ENCODE data around the gene HOXB4. TPM values are rescaled to one million over a fixed set of nuclear protein-coding genes. Genes with fewer than 3 reads are reported as not detected.
A peak's percentile ranks its signal among the peaks of the same experiment; 100 is the strongest.

HOXB4 gene
- total RNA-seq, 1 experiment from 2014 or later = 0.04 TPM

DNA sequence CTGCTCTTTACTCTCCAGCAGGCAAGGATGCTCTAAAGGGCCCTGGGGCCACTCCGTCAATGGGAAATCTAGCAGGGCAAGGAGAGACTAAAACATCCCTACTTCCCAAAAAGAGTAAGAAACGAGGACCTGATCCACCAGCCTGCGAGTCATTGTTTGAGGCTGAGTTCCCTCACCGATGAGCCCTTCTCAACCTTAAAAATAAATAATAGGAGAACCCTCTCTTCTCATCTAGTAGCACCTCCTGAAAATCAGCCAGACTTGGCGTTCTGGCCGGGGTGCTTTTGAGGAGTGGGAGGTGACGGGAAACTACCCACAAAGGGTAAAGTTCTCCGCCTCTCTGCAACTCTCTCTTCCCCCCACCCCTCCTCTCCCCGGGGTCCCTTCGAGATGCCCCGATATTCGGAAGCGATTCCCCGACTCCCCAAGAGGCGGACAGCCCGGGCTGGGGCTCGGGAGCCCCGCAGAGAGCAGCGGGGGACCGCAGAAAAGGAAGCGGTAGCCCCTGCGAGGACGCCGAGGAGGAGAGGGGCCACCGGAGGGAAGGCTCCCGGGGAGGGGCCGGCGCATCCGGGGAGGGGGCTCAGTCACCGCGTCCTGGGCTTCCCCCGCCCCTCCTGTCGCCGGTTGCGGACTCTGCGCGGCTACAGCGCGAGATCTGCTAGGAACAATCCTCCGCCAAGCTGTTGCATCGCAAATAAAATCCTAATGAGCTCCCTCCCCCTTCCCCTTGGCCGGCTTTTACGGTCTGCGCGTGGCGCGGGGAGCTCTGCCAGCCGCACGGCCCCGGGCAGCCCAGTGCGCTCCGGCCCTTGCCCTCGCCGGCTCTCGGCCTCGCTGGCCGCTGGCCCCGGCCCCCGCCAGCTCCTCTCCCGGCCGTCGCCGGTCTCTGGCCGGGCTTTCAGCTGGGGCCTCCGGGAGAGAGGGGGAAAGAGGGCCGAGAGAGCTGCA, 46.7 kb upstream of the HOXB4 start:
- ChIA-PET CTCF (interaction anchor here (0.6 to 3.5 kb wide), 9 partner anchors 12 to 598 kb away, joined by 3 to 54 read pairs (median 5); partner anchors contain the start of gene HOXB5), POLR2A (no interaction called here)
- peak; percentile 68 for DNase-seq (ENCODE audit: low spot score)
- no peak overlapping the region for H3K4me3 Mint-ChIP-seq
- H3K36me3 Mint-ChIP-seq = no peaks in the 10 kb centered on the region
- H3K9me3 Mint-ChIP-seq = no peaks in the 10 kb centered on the region
- H3K27me3 Mint-ChIP-seq (ENCODE audit: low read depth) = peaks cover 100% of the 10 kb centered on the region; the same call in 1 of the 2 replicates
- TF ChIP-seq, protein P1, sequence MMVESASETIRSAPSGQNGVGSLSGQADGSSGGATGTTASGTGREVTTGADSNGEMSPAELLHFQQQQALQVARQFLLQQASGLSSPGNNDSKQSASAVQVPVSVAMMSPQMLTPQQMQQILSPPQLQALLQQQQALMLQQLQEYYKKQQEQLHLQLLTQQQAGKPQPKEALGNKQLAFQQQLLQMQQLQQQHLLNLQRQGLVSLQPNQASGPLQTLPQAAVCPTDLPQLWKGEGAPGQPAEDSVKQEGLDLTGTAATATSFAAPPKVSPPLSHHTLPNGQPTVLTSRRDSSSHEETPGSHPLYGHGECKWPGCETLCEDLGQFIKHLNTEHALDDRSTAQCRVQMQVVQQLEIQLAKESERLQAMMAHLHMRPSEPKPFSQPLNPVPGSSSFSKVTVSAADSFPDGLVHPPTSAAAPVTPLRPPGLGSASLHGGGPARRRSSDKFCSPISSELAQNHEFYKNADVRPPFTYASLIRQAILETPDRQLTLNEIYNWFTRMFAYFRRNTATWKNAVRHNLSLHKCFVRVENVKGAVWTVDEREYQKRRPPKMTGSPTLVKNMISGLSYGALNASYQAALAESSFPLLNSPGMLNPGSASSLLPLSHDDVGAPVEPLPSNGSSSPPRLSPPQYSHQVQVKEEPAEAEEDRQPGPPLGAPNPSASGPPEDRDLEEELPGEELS (CRISPR knock-in tag; IDR thresholded peaks at IDR 0.05) = no peak
- TF ChIP-seq, protein P2, sequence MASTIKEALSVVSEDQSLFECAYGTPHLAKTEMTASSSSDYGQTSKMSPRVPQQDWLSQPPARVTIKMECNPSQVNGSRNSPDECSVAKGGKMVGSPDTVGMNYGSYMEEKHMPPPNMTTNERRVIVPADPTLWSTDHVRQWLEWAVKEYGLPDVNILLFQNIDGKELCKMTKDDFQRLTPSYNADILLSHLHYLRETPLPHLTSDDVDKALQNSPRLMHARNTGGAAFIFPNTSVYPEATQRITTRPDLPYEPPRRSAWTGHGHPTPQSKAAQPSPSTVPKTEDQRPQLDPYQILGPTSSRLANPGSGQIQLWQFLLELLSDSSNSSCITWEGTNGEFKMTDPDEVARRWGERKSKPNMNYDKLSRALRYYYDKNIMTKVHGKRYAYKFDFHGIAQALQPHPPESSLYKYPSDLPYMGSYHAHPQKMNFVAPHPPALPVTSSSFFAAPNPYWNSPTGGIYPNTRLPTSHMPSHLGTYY (CRISPR knock-in tag; IDR thresholded peaks at IDR 0.05) = no peak
- 0 out of 2 replicates have a peak, but pooled peaks have one; percentile 16 for TF ChIP-seq ZNF423 (CRISPR knock-in tag; IDR thresholded peaks at IDR 0.05)
- no peak for TF ChIP-seq ATF1 (CRISPR knock-in tag; IDR thresholded peaks at IDR 0.05)
- TF ChIP-seq, protein P3, sequence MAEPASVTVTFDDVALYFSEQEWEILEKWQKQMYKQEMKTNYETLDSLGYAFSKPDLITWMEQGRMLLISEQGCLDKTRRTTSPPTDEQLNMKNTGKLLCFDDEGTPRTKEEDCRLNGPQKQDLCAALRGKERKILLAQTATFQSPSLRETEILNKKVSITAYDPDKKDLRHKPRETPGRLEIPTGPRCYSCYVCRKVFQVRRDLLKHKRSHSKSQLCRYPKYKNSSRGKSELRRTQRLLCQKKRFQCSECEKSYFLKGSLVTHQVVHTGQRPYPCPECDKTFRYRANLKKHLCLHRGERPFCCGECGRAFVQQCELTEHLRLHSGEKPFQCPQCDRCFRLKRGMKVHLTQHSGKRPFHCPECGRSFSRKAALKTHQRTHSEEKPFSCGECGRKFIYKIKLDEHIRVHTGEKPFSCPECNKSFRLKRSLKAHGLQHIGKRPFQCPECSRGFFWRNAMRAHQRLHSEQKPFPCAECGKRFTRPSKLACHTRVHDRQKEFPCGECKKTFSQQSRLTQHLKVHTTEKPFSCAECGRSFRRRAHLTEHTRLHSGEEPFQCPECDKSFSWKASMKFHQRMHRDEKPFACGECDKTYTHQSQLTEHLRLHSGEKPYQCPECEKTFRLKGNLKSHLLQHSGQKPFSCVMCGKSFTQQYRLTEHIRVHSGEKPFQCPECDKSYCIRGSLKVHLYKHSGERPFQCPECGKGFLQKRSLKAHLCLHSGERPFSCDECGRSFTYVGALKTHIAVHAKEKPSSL (CRISPR knock-in tag; conservative IDR thresholded peaks at IDR 0.05) = no peak
- no peak for TF ChIP-seq FOXP1 (CRISPR knock-in tag; IDR thresholded peaks at IDR 0.05; ENCODE audit: borderline replicate concordance)
- TF ChIP-seq, protein P4, sequence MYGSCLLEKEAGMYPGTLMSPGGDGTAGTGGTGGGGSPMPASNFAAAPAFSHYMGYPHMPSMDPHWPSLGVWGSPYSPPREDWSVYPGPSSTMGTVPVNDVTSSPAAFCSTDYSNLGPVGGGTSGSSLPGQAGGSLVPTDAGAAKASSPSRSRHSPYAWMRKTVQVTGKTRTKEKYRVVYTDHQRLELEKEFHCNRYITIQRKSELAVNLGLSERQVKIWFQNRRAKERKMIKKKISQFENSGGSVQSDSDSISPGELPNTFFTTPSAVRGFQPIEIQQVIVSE (CRISPR knock-in tag; IDR thresholded peaks at IDR 0.05; ENCODE audit: borderline replicate concordance) = 0 out of 2 replicates have a peak, but pooled peaks have one; percentile 10
- peak; percentile 37 for ATAC-seq
- H3K27ac Mint-ChIP-seq = no peak overlapping the region
- H3K4me1 Mint-ChIP-seq = peaks cover 15% of the 10 kb centered on the region

DNA sequence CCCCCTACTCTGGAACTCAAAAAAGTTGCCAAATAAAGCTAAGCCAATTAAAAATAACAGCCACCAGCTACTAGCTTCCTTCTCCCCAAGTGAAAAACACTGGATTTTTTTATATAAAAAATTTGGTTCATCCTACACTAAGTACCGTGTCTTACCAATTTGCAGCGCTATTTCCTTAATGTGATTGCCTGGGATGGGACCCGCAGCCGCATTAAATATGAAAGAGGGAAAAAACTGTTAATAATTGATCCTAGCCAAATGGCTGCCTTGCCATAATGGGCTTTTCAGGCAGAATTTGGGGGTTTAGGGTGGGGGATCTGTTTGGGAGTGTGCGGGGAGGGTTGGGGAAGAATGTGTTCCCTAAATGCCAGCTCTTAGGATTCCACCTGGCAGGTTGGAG, 46.0 kb upstream of the HOXB4 start:
- H3K4me1 Mint-ChIP-seq = peaks cover 20% of the 10 kb centered on the region
- H3K27ac Mint-ChIP-seq = no peak overlapping the region
- TF ChIP-seq, protein P5, sequence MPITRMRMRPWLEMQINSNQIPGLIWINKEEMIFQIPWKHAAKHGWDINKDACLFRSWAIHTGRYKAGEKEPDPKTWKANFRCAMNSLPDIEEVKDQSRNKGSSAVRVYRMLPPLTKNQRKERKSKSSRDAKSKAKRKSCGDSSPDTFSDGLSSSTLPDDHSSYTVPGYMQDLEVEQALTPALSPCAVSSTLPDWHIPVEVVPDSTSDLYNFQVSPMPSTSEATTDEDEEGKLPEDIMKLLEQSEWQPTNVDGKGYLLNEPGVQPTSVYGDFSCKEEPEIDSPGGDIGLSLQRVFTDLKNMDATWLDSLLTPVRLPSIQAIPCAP (CRISPR knock-in tag; IDR thresholded peaks at IDR 0.05) = no peak
- TF ChIP-seq, protein P6, sequence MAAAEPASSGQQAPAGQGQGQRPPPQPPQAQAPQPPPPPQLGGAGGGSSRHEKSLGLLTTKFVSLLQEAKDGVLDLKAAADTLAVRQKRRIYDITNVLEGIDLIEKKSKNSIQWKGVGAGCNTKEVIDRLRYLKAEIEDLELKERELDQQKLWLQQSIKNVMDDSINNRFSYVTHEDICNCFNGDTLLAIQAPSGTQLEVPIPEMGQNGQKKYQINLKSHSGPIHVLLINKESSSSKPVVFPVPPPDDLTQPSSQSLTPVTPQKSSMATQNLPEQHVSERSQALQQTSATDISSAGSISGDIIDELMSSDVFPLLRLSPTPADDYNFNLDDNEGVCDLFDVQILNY (CRISPR knock-in tag; IDR thresholded peaks at IDR 0.05) = no peak
- TF ChIP-seq GRHL2 (CRISPR knock-in tag; IDR thresholded peaks at IDR 0.05; ENCODE audit: insufficient replicate concordance, severe bottlenecking) (no peak), FOXK1 (CRISPR knock-in tag; IDR thresholded peaks at IDR 0.05) (no peak), PRRX2 (CRISPR knock-in tag; IDR thresholded peaks at IDR 0.05) (no peak), ELF4 (CRISPR knock-in tag; IDR thresholded peaks at IDR 0.05; ENCODE audit: low read depth) (no peak), OVOL2 (CRISPR knock-in tag; IDR thresholded peaks at IDR 0.05; ENCODE audit: borderline replicate concordance) (no peak), IRF2 (CRISPR knock-in tag; IDR thresholded peaks at IDR 0.05; ENCODE audit: borderline replicate concordance, low read depth) (no peak)
- TF ChIP-seq, protein P7, sequence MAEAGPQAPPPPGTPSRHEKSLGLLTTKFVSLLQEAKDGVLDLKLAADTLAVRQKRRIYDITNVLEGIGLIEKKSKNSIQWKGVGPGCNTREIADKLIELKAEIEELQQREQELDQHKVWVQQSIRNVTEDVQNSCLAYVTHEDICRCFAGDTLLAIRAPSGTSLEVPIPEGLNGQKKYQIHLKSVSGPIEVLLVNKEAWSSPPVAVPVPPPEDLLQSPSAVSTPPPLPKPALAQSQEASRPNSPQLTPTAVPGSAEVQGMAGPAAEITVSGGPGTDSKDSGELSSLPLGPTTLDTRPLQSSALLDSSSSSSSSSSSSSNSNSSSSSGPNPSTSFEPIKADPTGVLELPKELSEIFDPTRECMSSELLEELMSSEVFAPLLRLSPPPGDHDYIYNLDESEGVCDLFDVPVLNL (CRISPR knock-in tag; IDR thresholded peaks at IDR 0.05; ENCODE audit: borderline replicate concordance, low read depth) = no peak
- TF ChIP-seq, protein P8, sequence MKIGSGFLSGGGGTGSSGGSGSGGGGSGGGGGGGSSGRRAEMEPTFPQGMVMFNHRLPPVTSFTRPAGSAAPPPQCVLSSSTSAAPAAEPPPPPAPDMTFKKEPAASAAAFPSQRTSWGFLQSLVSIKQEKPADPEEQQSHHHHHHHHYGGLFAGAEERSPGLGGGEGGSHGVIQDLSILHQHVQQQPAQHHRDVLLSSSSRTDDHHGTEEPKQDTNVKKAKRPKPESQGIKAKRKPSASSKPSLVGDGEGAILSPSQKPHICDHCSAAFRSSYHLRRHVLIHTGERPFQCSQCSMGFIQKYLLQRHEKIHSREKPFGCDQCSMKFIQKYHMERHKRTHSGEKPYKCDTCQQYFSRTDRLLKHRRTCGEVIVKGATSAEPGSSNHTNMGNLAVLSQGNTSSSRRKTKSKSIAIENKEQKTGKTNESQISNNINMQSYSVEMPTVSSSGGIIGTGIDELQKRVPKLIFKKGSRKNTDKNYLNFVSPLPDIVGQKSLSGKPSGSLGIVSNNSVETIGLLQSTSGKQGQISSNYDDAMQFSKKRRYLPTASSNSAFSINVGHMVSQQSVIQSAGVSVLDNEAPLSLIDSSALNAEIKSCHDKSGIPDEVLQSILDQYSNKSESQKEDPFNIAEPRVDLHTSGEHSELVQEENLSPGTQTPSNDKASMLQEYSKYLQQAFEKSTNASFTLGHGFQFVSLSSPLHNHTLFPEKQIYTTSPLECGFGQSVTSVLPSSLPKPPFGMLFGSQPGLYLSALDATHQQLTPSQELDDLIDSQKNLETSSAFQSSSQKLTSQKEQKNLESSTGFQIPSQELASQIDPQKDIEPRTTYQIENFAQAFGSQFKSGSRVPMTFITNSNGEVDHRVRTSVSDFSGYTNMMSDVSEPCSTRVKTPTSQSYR (CRISPR knock-in tag; IDR thresholded peaks at IDR 0.05) = no peak
- TF ChIP-seq, protein P3 (CRISPR knock-in tag; conservative IDR thresholded peaks at IDR 0.05) = no peak
- no peak for ATAC-seq
- no peak for DNase-seq (ENCODE audit: low spot score)
- no peaks in the 10 kb centered on the region for H3K9me3 Mint-ChIP-seq
- ChIA-PET POLR2A (no interaction called here), CTCF (interaction anchor here (1.3 to 3.5 kb wide), 3 partner anchors 12 to 31 kb away, joined by 3 to 54 read pairs (median 3); no protein-coding TSS in a partner anchor)
- H3K4me3 Mint-ChIP-seq = no peak overlapping the region
- peaks cover 100% of the 10 kb centered on the region; the same call in 1 of the 2 replicates for H3K27me3 Mint-ChIP-seq (ENCODE audit: low read depth)
- H3K36me3 Mint-ChIP-seq = no peaks in the 10 kb centered on the region
